Uterus (tissue), 2 donors: ENCODE results near the gene ACSBG1.

Source experiments
- POLR2A ChIP-seq, 2 donors: fragments of 450-650 bp; IDR thresholded peaks; one replicate each; pipeline ENCODE4 v1.6.1; 2016; ENCODE audit warnings: antibody characterized with exemption in 2 of 2, mild to moderate bottlenecking in 1 of 2, moderate library complexity in 1 of 2
- TF ChIP-seq, protein P1 (sequence below), 4 experiments: fragments of 200-600 bp in 2 of 4; fragments of 450-650 bp in 2 of 4; sonication (generic) in 2 of 4; IDR thresholded peaks; one replicate each; pipeline ENCODE4 v1.5.1; 2016 to 2019; ENCODE audit warnings: antibody characterized with exemption in 4 of 4, mild to moderate bottlenecking in 2 of 4, moderate library complexity in 1 of 4

DNA sequence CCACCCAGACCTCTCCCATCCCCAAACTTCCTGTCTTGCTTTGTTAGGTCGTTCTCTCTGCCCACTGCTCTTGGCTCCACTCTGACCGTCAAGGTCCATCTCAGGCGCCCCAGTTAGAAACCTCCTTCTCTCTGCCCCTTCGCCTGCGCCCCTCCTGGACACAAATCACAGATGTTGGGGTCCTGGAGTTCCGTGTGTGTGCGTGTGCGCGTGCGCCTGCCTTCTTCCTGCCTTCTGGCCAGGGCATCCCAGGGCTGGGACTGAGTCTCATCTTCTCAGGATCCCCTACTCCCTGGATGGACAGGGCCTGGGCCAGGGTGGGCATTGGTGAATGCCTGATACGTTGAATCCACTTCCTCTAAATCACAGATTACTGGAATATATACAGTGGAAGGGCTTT is 869 bp downstream of the ACSBG1 start:
- no peak for TF ChIP-seq POLR2A (IDR thresholded peaks at IDR 0.05)
- TF ChIP-seq, protein P1, sequence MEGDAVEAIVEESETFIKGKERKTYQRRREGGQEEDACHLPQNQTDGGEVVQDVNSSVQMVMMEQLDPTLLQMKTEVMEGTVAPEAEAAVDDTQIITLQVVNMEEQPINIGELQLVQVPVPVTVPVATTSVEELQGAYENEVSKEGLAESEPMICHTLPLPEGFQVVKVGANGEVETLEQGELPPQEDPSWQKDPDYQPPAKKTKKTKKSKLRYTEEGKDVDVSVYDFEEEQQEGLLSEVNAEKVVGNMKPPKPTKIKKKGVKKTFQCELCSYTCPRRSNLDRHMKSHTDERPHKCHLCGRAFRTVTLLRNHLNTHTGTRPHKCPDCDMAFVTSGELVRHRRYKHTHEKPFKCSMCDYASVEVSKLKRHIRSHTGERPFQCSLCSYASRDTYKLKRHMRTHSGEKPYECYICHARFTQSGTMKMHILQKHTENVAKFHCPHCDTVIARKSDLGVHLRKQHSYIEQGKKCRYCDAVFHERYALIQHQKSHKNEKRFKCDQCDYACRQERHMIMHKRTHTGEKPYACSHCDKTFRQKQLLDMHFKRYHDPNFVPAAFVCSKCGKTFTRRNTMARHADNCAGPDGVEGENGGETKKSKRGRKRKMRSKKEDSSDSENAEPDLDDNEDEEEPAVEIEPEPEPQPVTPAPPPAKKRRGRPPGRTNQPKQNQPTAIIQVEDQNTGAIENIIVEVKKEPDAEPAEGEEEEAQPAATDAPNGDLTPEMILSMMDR (IDR thresholded peaks at IDR 0.05) = no peak
